Adipose tissue (tissue), 3 donors: Measurements from ENCODE around the gene IQCB1. TPM values are rescaled to one million over a fixed set of nuclear protein-coding genes. Genes with fewer than 3 reads are reported as not detected.
"Not testable (repeated sequence)": the region's sequence is repeated elsewhere in the genome, so short reads cannot be mapped to it uniquely, and the experiment has no call there.

Experiments used
- H3K27ac ChIP-seq: one replicate; pipeline ENCODE4 v1.5.1; 2013; ENCODE audit warnings: low read depth, low read length
- WGBS, 3 donors: extraction: QIAGEN DNeasy Blood & Tissue Kit; methylation state at CpG; one replicate each; pipeline ENCODE4 v1.1.7; 2013; 5-methylcytosine and 5-hydroxymethylcytosine counted together
- polyA plus RNA-seq, 3 donors: library from polyadenylated mRNA; stranded (reverse); fragments of 200-250 nt; gene quantifications; one replicate each; pipeline ENCODE4 v1.2.3, GENCODE V29; 2013
- donor health status: healthy with polysubstance abuse.
- donor health status: Bipolar disorder and iron deficiency.
- donor health status: healthy.

IQCB1 gene
- polyA plus RNA-seq, 3 donors: 7.9 to 12.7 (median 7.9) TPM

DNA sequence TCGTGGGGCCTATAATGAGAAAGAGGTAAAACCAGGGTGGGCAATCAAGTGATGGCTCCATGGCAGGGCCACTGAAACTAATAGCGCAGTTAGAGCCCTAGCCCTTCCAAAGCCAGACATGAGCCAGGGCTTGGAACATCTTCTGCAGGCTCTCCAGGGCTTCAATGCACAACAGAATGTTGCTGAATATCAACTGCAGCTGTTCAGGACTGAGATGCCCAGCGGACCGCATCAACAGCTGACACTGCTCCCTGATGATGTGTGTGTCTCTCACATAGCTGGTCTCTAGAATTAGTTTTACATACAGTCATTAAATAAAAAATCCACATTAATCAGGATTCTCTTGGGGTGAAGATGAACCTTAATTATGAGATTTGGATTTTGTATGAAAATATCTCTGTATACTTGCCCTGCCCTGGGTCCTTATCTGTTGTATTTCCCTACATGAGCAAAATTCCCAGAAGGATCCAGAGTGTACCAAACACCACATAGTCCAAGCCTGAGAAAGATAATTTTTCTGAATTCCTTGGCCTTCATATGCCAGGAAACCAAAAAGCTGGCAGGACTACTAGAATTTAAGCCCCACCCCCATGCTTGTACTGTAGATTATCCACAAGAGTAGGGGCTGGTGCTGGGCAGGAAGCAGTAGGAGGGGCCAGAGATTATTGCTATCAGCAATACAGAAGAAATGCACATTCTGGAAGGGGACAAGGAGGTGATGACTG, 77.6 kb downstream of the IQCB1 start:
- WGBS, 3 donors: 80 to 84% (median 83%) methylated on average over 4 of the region's 4 CpGs
- H3K27ac ChIP-seq: no peak overlapping the region

GRCh38 chr3:121752772-121753171, 82.1 kb downstream of the IQCB1 start:
- WGBS, 3 donors: 27 to 55% (median 28%) methylated on average over 1 of the region's 1 CpG
- no peak overlapping the region for H3K27ac ChIP-seq

DNA sequence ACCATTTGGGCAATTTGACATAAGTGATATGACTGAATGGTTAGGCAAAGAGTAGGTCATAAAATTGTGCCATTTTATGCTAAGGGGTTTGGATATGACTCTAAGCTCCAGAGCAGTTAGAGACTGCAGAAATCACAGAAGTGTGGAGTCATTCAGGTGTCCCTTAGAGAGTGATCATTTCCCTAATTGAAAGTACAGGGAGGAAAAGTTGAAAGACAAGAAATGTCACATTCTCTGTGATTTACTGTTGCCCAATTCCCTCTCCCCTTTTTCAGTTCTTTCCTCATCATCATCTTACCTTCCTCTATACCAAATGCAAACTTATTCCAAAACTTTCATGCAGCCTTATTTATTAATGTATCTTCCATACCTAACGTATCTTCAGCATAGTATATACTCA, 82.6 kb downstream of the IQCB1 start:
- WGBS, 3 donors: 79 to 94% (median 85%) methylated on average over 1 of the region's 1 CpG
- H3K27ac ChIP-seq: no peak overlapping the region

DNA sequence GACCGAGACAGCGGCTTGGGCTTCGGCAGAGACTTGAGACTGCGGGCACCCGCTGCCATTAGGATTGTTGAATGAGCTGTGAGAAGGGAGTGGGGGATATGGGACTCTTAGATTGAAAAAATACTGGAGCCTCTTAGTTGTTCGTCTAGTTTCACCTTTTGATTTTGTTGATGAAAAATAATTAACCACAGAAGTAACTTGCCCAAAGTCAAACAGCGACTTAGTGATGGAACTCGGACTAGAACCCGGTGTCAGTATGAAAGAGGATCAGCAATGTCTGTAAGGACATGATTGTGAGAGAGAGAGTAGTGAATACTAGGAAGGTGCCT, 84.8 kb downstream of the IQCB1 start:
- no peak overlapping the region for H3K27ac ChIP-seq
- 1 to 3% (median 2%) methylated on average over 9 of the region's 9 CpGs for WGBS, 3 donors

- H3K27ac ChIP-seq: no peak within 1 kb of the TSS
Observed at GRCh38 chr3:121749276-121750086, 85.4 kb downstream of the IQCB1 start, which contains the start of gene GOLGB1. Gene GOLGB1 (minus strand): TSS chr3:121749741. CDS start chr3:121730971, 18,770 bp downstream.

DNA sequence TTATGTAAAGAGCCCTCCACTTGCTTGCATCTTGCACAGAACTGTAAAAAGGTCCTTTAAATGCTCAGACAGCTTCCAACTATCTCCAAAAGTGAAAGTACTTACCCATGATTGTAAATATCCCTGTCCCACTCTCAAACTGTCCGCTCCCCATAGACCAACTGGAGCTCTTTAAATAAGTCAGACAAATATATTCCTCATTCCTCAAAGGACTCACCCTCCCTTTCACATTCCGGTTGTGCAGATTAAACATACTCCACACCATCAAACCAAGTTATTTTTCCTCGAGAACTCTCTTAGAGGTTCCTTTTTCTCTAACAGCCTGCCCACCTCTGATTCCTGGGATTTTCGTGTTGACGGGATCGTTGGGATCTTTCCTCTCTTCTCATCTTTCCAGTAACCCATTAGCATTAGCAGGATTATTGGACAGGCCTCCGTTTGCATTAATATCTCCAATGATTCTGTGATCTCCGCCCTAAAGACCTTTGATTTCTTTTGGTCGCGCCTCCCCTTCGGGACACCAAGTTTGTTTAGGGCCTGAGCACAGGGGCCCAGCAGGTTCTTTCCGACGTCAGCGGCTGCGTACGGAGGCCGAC, 86.1 kb downstream of the IQCB1 start:
- WGBS, 3 donors: 0 to 1% (median 1%) methylated on average over 17 of the region's 17 CpGs
- H3K27ac ChIP-seq: no peak overlapping the region

More at GRCh38 chr3:121749276-121750086, 85.4 kb downstream of the IQCB1 start, which contains the start of gene GOLGB1:
- 0% methylated on average over 46 to 51 of the region's 51 CpGs for WGBS, 3 donors

DNA sequence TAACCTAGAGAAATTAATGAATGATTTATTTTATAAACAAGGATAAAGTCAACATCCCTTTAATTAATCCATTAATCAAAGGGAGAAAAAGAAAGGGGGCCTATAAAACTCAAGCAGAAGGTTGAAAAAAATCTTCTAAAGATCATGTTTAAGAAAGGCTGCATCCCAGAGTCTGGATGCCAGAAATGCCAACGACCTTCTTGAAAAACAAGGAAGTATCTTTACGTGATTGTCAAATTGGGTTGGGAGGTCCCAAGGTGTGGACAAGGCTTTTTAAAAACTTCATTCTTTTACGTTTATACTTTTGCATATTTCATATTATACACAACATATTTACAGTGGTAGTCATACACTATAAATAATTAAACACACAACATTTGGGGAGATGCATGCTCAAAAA, 86.9 kb downstream of the IQCB1 start:
- H3K27ac ChIP-seq: no peak overlapping the region
- 11 to 38% (median 30%) methylated on average over 3 of the region's 3 CpGs for whole genome bisulfite sequencing, 3 donors

GRCh38 chr3:121743106-121743505, 91.8 kb downstream of the IQCB1 start:
- H3K27ac ChIP-seq: not testable (repeated sequence)
- 96 to 100% (median 97%) methylated on average over 2 of the region's 2 CpGs for WGBS, 3 donors

DNA sequence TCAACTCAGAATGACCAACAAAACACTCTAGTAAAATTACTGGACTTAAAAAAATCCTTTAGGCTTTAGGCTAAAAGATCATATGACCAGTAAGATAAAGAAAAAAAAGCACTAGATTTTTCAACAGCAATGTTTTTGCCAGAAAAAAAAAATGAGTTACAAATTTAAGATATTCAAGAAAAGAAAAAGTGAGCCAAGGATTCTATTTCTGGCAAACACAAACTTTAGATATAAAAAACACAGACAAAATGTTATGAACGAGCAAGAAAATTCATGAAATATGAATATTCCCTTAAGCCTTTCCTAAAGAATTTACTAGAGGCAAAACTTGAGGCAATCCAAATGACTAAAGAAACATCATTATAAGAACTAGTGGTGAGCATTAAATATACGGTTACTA, 94.0 kb downstream of the IQCB1 start:
- 57 to 67% (median 65%) methylated on average over 2 of the region's 2 CpGs for WGBS, 3 donors
- H3K27ac ChIP-seq: no peak overlapping the region

DNA sequence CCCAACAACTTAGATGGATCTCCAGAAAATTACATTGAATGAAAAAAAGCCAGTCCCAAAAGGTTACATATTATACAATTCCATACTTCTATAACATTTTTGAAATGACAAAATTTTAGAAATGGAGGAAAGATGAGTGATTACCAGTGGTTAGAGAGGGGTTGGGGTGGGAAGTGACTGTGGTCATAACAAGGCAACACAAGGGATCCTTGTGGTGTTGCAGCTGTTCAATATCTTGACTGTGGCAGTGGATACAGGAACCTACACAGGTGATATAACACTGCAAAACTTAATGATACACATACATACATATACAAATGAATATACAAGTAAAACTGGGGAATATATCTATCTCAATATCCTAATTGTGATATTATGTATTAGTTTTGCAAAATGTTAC, 95.0 kb downstream of the IQCB1 start:
- no peak overlapping the region for H3K27ac ChIP-seq

DNA sequence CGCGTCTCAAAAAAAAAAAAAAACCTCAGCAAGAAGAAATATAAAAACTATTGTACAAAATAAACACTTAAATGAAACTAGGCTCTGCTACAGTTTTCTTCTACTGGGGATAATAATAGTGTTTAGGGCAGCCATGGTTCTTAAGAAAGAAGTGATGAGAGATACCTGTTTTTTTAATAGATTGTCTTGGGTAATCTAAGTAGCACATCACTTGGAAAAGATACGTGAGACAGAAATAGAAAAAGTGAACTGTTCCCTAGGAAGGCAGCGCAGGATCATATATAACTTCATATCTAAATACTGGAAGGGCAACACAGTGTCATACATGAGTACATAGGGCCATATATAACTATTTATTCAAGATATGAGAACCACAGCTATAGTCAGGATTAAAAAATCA, 97.2 kb downstream of the IQCB1 start:
- H3K27ac ChIP-seq: no peak overlapping the region
- WGBS, 3 donors: 95 to 96% (median 95%) methylated on average over 4 of the region's 4 CpGs

GRCh38 chr3:121736112-121736511, 98.7 kb downstream of the IQCB1 start:
- H3K27ac ChIP-seq: no peak overlapping the region
- WGBS, 3 donors: 83 to 91% (median 86%) methylated on average over 3 of the region's 3 CpGs

DNA sequence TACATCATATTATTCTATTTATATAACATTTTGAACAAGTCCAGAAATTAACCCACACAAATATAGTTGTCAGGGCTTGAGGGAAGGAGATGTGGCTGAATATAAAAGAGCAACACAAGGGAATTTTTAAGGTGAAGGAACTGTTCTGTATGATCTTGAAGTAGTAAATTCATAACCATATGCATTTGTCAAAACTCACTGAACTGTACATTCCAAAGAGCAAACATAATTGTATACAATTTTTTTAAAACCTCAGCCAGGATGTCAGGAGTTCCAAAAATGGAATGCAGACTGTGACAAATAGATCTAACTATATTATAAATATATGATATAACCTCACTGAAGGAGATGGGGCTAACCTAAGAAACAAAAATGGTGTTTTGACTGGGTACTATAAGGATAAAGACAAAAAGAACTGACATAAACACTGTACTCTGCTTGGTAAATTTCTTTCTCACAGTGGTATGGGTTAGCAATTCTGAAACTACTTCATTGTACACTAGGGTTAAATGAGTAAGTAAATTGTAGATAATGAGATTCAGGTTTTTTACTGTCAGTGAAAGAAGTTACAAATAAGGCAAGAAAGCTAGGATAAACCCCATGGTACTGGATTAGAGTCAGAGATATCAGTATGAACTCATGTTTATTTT, 99.7 kb downstream of the IQCB1 start:
- no peak overlapping the region for H3K27ac ChIP-seq

- WGBS, 3 donors: 82 to 92% (median 92%) methylated on average over 8 of the region's 8 CpGs
- no peak overlapping the region for H3K27ac ChIP-seq
Observed at GRCh38 chr3:121730940-121731687, 103.7 kb downstream of the IQCB1 start.

DNA sequence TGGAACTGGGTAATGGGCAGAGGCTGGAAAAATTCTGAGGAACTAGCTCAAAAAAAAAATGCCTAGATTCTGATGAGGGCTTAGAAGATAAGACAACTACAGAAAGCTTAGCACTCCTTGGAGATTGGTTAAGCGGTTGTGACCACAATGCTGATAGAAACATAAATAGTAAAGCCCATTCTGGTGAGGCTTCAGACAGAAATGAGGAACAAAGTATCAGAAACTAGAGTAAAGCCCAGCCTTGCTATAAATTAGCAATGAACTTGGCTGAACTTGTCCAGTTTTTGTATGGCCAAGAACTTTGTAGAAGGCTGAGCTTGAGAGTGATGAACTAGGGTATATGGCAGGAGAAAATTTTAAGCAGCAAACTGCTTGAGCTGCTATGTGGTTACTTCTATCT, 110.7 kb downstream of the IQCB1 start:
- H3K27ac ChIP-seq: no peak overlapping the region
- 86 to 93% (median 91%) methylated on average over 1 of the region's 1 CpG for WGBS, 3 donors

- H3K27ac ChIP-seq: no peak overlapping the region
- WGBS, 3 donors: 76 to 88% (median 79%) methylated on average over 1 of the region's 1 CpG
Observed at GRCh38 chr3:121723485-121723884, 111.4 kb downstream of the IQCB1 start.

- WGBS, 3 donors: 82 to 98% (median 85%) methylated on average over 1 of the region's 1 CpG
- no peak overlapping the region for H3K27ac ChIP-seq
Observed at GRCh38 chr3:121722411-121722810, 112.4 kb downstream of the IQCB1 start.

DNA sequence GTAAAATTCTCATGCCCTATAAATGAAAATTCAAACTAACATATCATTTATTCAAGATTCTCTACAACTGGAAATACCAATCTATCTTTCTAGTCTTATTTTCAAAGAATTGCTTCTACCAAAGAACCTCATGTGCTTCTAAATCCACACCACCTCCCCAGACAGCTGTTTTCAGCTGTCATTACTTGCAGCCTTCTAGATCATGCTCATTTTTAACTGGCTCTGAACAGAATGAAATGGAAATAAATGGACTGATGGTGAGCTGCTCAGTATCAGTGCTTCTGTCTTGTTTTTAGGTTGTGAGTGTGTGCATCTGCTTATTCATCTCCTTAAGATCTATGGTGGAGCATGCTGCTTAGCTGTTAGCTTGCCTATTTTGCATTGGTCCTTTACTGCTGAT, 114.7 kb downstream of the IQCB1 start:
- H3K27ac ChIP-seq: no peak overlapping the region
